GM21381 (cell line): ENCODE measurements around the gene TBPL1.
"Not testable (repeated sequence)": the region's sequence is repeated elsewhere in the genome, so short reads cannot be mapped to it uniquely, and the experiment has no call there.

ENCODE experiments used
- ATAC-seq: cut with Tn5 transposase; IDR thresholded peaks from one replicate; pipeline ENCODE4 v1.9.1; 2021; ENCODE audit warnings: mild to moderate bottlenecking, moderate library complexity; ENCODE audit not compliant: unreplicated experiment

The TBPL1 gene

DNA sequence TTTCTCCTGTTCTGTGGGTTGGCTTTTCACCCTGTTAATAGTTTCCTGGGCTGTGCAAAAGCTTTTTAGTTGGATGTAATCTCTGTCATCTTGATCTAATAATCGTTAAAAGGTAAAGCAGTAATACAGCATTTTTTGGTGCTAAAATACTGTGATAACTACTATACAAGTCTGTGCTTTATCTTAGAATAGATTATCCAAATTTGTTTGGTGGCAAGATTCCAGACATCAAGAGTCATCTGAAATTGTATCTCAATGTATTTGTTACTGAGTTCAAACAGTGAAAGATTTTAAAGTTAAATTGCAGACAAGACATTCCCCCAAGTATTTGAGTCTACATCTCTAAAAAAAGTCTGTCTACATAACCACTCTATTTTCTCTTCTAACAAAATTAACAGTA, 18.8 kb downstream of the TBPL1 start:
- ATAC-seq: no peak

DNA sequence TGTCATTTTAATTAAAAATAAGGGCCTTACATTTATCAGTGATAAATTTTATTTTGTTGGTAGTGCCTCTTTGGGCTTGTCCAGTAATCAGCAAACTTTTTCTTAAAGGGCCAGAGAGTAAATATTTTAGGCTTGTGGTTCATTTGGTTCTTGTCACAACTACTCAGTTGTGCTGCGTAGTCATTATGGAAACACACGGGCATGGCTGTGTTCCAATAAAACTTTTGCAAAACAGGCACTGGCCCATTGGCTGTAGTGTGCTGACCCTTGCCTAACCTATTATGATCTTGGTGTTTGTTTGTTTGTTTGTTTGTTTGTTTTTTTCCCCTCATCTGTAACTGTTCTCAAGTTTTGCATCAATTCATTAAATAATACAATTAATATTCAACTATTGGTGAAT, 19.4 kb downstream of the TBPL1 start:
- no peak for ATAC-seq

GRCh38 chr6:133973109-133973971, 20.3 kb downstream of the TBPL1 start:
- ATAC-seq: no peak

- no peak for ATAC-seq
Observed at GRCh38 chr6:133977983-133978895, 25.2 kb downstream of the TBPL1 start.

- ATAC-seq: no peak
Observed at GRCh38 chr6:133978896-133979240, 25.8 kb downstream of the TBPL1 start.

GRCh38 chr6:133979269-133979963, 26.4 kb downstream of the TBPL1 start:
- ATAC-seq: not testable (repeated sequence)

GRCh38 chr6:133980168-133980567, 27.1 kb downstream of the TBPL1 start:
- no peak for ATAC-seq

GRCh38 chr6:133983099-133983939, 30.3 kb downstream of the TBPL1 start:
- no peak for ATAC-seq

GRCh38 chr6:133985970-133986369, 32.9 kb downstream of the TBPL1 start:
- ATAC-seq: no peak

- no peak for ATAC-seq
Observed at GRCh38 chr6:133986942-133987341, 33.9 kb downstream of the TBPL1 start.

DNA sequence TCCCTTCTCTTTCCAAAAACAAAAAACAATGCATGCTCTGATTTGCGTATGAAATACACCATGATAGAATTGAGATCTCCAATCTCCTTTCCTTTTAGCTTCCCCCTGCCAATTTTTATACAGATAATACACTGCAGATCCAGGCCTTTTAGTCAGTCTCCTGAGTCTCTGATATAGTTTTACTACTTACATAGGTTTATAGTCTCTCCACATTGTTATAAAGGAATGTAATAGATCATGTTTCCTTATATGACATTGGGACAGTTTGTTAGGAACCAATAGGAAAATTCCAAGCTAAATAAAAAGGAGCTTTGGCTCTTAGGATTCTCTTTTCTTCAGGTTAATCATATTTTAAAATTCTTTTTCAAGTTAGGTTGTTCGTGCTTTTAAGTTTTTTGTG, 36.5 kb downstream of the TBPL1 start:
- no peak for ATAC-seq

DNA sequence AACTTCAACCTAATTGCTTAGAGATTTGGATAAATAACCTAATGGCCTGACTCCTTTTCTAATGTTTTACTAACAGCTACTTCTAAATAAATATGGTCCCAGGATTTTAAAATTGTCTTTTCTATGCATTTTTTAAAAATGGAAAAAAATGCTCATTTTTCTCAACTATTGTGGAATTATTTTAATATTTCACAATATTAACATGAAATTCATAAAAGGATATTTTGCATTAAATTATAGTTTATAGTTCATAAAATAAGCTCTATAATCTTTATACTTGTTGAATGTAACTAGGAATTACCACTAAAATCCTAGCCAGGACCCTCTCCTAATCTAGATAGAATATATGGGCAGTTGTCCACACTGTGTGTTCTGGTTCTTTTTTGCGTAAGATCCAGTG, 37.3 kb downstream of the TBPL1 start:
- ATAC-seq: no peak

DNA sequence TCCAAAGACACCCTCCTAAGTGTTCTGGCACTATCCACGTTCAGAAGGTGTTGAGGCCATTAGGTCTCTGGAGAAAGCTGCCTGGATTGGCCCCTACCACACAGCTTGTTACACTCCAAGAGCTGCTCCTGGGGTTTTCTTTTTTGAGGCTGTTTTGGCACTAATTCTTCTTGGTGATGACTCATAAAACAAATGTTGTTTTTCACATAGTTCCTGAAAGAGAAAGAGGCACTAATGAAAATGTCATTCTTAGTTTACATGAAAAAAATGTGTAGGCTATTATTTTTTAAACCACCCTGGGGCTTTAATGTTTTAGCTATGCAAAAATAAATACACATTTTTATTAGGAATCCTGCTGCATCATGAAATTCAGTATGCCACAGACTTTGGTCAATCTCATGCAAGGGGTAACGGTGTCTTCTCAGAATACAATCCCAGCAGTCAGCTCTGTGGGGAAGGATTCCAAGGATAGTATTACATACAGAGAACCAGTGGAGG, 38.1 kb downstream of the TBPL1 start:
- no peak for ATAC-seq

GRCh38 chr6:133992992-133993680, 40.1 kb downstream of the TBPL1 start:
- no peak for ATAC-seq

- ATAC-seq: no peak
Observed at GRCh38 chr6:133995296-133995695, 42.3 kb downstream of the TBPL1 start.

- no peak for ATAC-seq
Observed at GRCh38 chr6:133995758-133996157, 42.7 kb downstream of the TBPL1 start.

GRCh38 chr6:133997267-133997666, 44.2 kb downstream of the TBPL1 start:
- no peak for ATAC-seq

GRCh38 chr6:133999305-133999704, 46.3 kb downstream of the TBPL1 start:
- no peak for ATAC-seq

DNA sequence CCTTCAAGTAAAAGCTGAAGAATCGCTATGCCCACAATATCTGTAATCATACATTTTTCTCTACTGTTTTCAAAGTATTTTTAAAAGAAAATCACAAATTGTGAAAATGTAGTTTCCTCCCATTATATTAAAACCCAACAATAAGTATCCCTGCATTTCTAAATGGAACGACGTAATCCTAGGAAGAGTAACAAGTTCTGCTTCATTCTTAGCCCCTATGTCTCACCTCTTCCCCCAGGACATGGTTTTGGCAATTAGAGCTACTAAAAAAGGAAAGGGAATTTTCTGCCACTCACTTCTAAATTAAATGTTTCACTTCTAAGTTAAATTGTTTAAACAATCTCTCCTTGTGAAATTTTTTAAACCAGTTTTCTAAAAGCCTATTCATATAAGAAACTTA, 47.4 kb downstream of the TBPL1 start:
- no peak for ATAC-seq

DNA sequence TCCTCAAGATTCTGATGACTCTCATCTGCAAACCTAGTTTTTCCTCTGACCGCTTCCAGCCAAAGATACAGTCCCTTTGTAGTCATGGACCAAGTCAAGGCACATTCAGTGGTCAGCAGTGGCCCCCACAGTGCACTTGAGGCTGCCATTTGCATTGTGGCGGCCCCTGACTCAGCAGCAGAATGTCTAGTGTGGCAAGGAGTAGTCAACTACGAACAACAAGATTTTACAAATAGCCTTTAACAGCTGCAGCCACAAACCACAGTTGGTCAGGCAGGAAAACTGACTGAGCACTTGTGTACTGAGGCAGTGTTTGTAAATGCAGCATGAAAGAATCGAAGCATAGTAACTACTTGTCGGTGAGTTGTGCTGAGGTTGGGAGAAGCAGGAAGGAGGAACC, 49.8 kb downstream of the TBPL1 start:
- no peak for ATAC-seq
